OCI-LY7 (cell line): Measurements from ENCODE around the gene ZSWIM3.

Experiments used
- EZH2phosphoT487 ChIP-seq: fragments of 200-600 bp; sonication (generic); IDR thresholded peaks from 2 replicates; pipeline ENCODE4 v1.6.1; 2018; ENCODE audit warnings: low read depth, borderline replicate concordance, mild to moderate bottlenecking, mixed run types, antibody characterized with exemption, low read length, moderate library complexity, mixed read lengths
- TF ChIP-seq, protein P1 (sequence below): fragments of 200-600 bp; sonication (generic); conservative IDR thresholded peaks from 2 replicates; pipeline ENCODE4 v1.5.1; 2014; ENCODE audit warnings: mild to moderate bottlenecking, antibody characterized with exemption, low read length, moderate library complexity, mixed read lengths

- TF ChIP-seq, protein P1, sequence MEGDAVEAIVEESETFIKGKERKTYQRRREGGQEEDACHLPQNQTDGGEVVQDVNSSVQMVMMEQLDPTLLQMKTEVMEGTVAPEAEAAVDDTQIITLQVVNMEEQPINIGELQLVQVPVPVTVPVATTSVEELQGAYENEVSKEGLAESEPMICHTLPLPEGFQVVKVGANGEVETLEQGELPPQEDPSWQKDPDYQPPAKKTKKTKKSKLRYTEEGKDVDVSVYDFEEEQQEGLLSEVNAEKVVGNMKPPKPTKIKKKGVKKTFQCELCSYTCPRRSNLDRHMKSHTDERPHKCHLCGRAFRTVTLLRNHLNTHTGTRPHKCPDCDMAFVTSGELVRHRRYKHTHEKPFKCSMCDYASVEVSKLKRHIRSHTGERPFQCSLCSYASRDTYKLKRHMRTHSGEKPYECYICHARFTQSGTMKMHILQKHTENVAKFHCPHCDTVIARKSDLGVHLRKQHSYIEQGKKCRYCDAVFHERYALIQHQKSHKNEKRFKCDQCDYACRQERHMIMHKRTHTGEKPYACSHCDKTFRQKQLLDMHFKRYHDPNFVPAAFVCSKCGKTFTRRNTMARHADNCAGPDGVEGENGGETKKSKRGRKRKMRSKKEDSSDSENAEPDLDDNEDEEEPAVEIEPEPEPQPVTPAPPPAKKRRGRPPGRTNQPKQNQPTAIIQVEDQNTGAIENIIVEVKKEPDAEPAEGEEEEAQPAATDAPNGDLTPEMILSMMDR = no peak
- TF ChIP-seq EZH2phosphoT487 = no peak
Observed at GRCh38 chr20:45835329-45835765, 22.1 kb upstream of the ZSWIM3 start.
